ENCODE data around the gene MRI1. TPM values are rescaled to one million over a fixed set of nuclear protein-coding genes. Genes with fewer than 3 reads are reported as not detected.

Gene MRI1
- total and polyA plus RNA-seq, 2 donors (not counting 3 experiments of a cell fraction or from before 2014, with no cell fraction given), result 56.2 to 63.2 TPM

- FAIRE-seq (no peak), DNase-seq (ENCODE audit: low read depth, low spot score) (no peak)
- no peaks in the 10 kb centered on the region for H3K27me3 ChIP-seq (ENCODE audit: control insufficient read depth in 2 of 2, insufficient read depth in 2 of 2, low read length in 2 of 2)
- no peaks in the 10 kb centered on the region for H3K36me3 ChIP-seq (ENCODE audit: control insufficient read depth in 2 of 2, extremely low read depth in 1 of 2, insufficient read depth in 2 of 2, low read length in 2 of 2)
- H4K20me1 ChIP-seq (replicated peaks; ENCODE audit: control insufficient read depth, extremely low read depth, insufficient read depth, low read length), result no peaks in the 10 kb centered on the region
- dilution Hi-C loops (cut with MboI; ENCODE audit: extremely low pct_ligation_motif_present, low sequenced_read_pairs), result no loop called here
- no TSS peak for BruUV-seq (replicated peaks)
- POLR2A ChIA-PET, result no interaction called here
- H2AFZ ChIP-seq (ENCODE audit: low read depth, low read length), result no peak overlapping the region
- H3K79me2 ChIP-seq (ENCODE audit: control insufficient read depth, insufficient read depth, low read length), result no peaks in the 10 kb centered on the region
- no peak overlapping the region for H3K27ac ChIP-seq (ENCODE audit: insufficient read depth, low read depth, low read length)
- no peaks in the 10 kb centered on the region for H3K9me1 ChIP-seq (replicated peaks; ENCODE audit: control insufficient read depth, extremely low read depth, insufficient read depth, low read length)
- H3K9ac ChIP-seq (replicated peaks; ENCODE audit: extremely low read depth, insufficient read depth, low read length), result no peak overlapping the region
- no peak overlapping the region for H3K4me3 ChIP-seq (replicated peaks in 1 of 3; ENCODE audit: insufficient read depth in 1 of 3, low read depth in 1 of 3, low read length in 3 of 3)
- no peaks in the 10 kb centered on the region for H3K4me1 ChIP-seq (ENCODE audit: control insufficient read depth, extremely low read depth, insufficient read depth, low read length)
- intact Hi-C loops (cut with micrococcal nuclease), result no loop called here
- no peaks in the 10 kb centered on the region for H3K9me3 ChIP-seq (replicated peaks; ENCODE audit: control insufficient read depth, insufficient read depth, low read length)
- peak in 1 of 2 donors; percentile 2 for TF ChIP-seq CTCF (IDR thresholded peaks at IDR 0.05; ENCODE audit: extremely low read depth in 1 of 2, insufficient read depth in 1 of 2, low read depth in 1 of 2, low read length in 2 of 2)
- TF ChIP-seq GATA2 (IDR thresholded peaks at IDR 0.05; ENCODE audit: insufficient read depth, insufficient read length, low read depth, low read length), result no peak
- CTCF ChIA-PET, result interaction anchor here (0.6 to 5.2 kb wide), 4 partner anchors 38 to 441 kb away, joined by 3 to 124 read pairs (median 3); no protein-coding TSS in a partner anchor
- no peak overlapping the region for H3K4me2 ChIP-seq (ENCODE audit: insufficient read depth, low read length)
These were observed 45.6 kb upstream of the MRI1 start for GRCh38 chr19:13718733-13719132.

- no peaks in the 10 kb centered on the region for H3K36me3 ChIP-seq (ENCODE audit: control insufficient read depth in 2 of 2, extremely low read depth in 1 of 2, insufficient read depth in 2 of 2, low read length in 2 of 2)
- H4K20me1 ChIP-seq (replicated peaks; ENCODE audit: control insufficient read depth, extremely low read depth, insufficient read depth, low read length), result no peaks in the 10 kb centered on the region
- no TSS peak for BruUV-seq (replicated peaks)
- H3K9me3 ChIP-seq (replicated peaks; ENCODE audit: control insufficient read depth, insufficient read depth, low read length), result no peaks in the 10 kb centered on the region
- FAIRE-seq, result no peak
- POLR2A ChIA-PET, result no interaction called here
- H3K27ac ChIP-seq (ENCODE audit: insufficient read depth, low read depth, low read length), result no peak overlapping the region
- H3K4me3 ChIP-seq (replicated peaks in 1 of 3; ENCODE audit: insufficient read depth in 1 of 3, low read depth in 1 of 3, low read length in 3 of 3), result no peak overlapping the region
- H3K4me1 ChIP-seq (ENCODE audit: control insufficient read depth, extremely low read depth, insufficient read depth, low read length), result no peaks in the 10 kb centered on the region
- no peak overlapping the region for H3K9ac ChIP-seq (replicated peaks; ENCODE audit: extremely low read depth, insufficient read depth, low read length)
- H3K27me3 ChIP-seq (ENCODE audit: control insufficient read depth in 2 of 2, insufficient read depth in 2 of 2, low read length in 2 of 2), result no peaks in the 10 kb centered on the region
- CTCF ChIA-PET, result interaction anchor here (0.8 to 5.2 kb wide), 19 partner anchors 9 to 448 kb away, joined by 3 to 124 read pairs (median 8); partner anchors contain the start of gene MRI1
- no peak for TF ChIP-seq MYC (IDR thresholded peaks at IDR 0.05; ENCODE audit: low read depth, low read length)
- TF ChIP-seq GATA2 (IDR thresholded peaks at IDR 0.05; ENCODE audit: insufficient read depth, insufficient read length, low read depth, low read length), result no peak
- TF ChIP-seq POLR2A (IDR thresholded peaks at IDR 0.05; ENCODE audit: low read depth, low read length), result no peak
- TF ChIP-seq FOS (IDR thresholded peaks at IDR 0.05; ENCODE audit: borderline replicate concordance, insufficient read depth, low read length), result no peak
- no peak for TF ChIP-seq EZH2 (IDR thresholded peaks at IDR 0.05; ENCODE audit: borderline replicate concordance, low read depth, low read length, severe bottlenecking)
- no peak for TF ChIP-seq JUN (IDR thresholded peaks at IDR 0.05; ENCODE audit: borderline replicate concordance, insufficient read depth, insufficient read length, low read depth)
- no peak for TF ChIP-seq CTCF (IDR thresholded peaks at IDR 0.05; ENCODE audit: extremely low read depth in 1 of 2, insufficient read depth in 1 of 2, low read depth in 1 of 2, low read length in 2 of 2)
- no peak for TF ChIP-seq POLR2AphosphoS5 (IDR thresholded peaks at IDR 0.05; ENCODE audit: insufficient read depth, low read depth, low read length)
- TF ChIP-seq MAX (IDR thresholded peaks at IDR 0.05; ENCODE audit: insufficient read depth, insufficient read length), result no peak
- H3K9me1 ChIP-seq (replicated peaks; ENCODE audit: control insufficient read depth, extremely low read depth, insufficient read depth, low read length), result no peaks in the 10 kb centered on the region
- H2AFZ ChIP-seq (ENCODE audit: low read depth, low read length), result no peak overlapping the region
- DNase-seq (ENCODE audit: low read depth, low spot score), result no peak
- H3K4me2 ChIP-seq (ENCODE audit: insufficient read depth, low read length), result no peak overlapping the region
- intact Hi-C loops (cut with micrococcal nuclease) (no loop called here), dilution Hi-C loops (cut with MboI; ENCODE audit: extremely low pct_ligation_motif_present, low sequenced_read_pairs) (no loop called here)
- H3K79me2 ChIP-seq (ENCODE audit: control insufficient read depth, insufficient read depth, low read length), result no peaks in the 10 kb centered on the region
These were observed 42.2 kb upstream of the MRI1 start for GRCh38 chr19:13722146-13722545.

All from endothelial cell of umbilical vein (primary cell).